Omental fat pad (tissue), 4 donors: ENCODE data around the gene KNTC1. TPM values are rescaled to one million over a fixed set of nuclear protein-coding genes. Genes with fewer than 3 reads are reported as not detected.

ENCODE experiments used
- ATAC-seq: fragments of 150-250 bp; one replicate; pipeline ENCODE4 v1.9.1; 2016; ENCODE audit warnings: mild to moderate bottlenecking, moderate library complexity; ENCODE audit not compliant: low FRiP score
- DNase-seq: peaks from one replicate; pipeline ENCODE4 v3.0.0-alpha.2; 2019; ENCODE audit warnings: low spot score
- total RNA-seq, 4 donors: library from RNA; depleted of rRNA; stranded (reverse); fragments of >200 nt; gene quantifications; one replicate each; pipeline ENCODE4 v1.1.0, GENCODE V29; 2016
- TF ChIP-seq, protein P1 (sequence below), 3 donors: fragments of 450-650 bp; IDR thresholded peaks; one replicate each; pipeline ENCODE4 v1.5.1; 2016 to 2017; ENCODE audit warnings: antibody characterized with exemption in 3 of 3, mild to moderate bottlenecking in 3 of 3, moderate library complexity in 2 of 3

Gene KNTC1
- total RNA-seq, 4 donors from 2014 or later: 7.4 to 24.4 (median 11.9) TPM

DNA sequence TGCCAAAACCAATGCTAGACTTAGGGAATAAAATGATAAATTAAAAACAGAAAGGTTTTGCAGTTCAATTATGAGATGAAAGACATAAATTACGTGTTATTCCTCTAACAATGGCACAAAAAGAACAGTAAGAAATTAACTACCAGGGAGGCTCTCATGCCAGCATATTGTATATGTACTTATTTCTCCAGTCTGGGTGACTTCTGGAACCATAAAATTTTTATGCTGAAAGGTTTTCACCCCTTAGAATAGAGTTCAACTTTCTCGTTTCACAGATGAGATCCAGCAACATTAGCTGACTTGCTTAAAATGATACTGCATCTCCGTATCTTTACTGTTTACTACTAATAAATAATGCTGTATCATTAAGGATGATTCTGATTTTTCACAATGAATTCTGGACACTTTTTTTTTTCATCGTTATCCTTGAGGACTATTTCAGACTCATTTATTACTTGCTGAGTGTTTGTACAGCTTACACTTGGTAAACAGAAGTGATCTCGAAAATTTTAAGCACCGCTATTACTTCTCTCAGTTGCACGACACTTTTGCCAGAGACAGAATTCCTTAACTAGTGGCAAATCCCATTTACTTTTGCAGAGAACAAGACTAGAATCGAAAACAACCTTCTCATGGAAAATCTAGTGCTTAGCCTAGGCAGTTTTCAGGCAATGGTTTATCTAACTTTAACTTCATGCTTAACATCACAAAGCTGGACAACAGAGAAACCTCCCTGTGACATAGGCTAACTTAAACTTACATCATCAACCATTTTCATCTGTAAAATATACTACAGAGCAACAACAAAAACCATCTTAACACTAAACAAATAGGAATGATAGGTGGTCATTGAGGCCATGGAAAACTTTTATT, 3.0 kb upstream of the KNTC1 start:
- DNase-seq (no peak), ATAC-seq (no peak)
- TF ChIP-seq, protein P1, sequence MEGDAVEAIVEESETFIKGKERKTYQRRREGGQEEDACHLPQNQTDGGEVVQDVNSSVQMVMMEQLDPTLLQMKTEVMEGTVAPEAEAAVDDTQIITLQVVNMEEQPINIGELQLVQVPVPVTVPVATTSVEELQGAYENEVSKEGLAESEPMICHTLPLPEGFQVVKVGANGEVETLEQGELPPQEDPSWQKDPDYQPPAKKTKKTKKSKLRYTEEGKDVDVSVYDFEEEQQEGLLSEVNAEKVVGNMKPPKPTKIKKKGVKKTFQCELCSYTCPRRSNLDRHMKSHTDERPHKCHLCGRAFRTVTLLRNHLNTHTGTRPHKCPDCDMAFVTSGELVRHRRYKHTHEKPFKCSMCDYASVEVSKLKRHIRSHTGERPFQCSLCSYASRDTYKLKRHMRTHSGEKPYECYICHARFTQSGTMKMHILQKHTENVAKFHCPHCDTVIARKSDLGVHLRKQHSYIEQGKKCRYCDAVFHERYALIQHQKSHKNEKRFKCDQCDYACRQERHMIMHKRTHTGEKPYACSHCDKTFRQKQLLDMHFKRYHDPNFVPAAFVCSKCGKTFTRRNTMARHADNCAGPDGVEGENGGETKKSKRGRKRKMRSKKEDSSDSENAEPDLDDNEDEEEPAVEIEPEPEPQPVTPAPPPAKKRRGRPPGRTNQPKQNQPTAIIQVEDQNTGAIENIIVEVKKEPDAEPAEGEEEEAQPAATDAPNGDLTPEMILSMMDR (IDR thresholded peaks at IDR 0.05): no peak

DNA sequence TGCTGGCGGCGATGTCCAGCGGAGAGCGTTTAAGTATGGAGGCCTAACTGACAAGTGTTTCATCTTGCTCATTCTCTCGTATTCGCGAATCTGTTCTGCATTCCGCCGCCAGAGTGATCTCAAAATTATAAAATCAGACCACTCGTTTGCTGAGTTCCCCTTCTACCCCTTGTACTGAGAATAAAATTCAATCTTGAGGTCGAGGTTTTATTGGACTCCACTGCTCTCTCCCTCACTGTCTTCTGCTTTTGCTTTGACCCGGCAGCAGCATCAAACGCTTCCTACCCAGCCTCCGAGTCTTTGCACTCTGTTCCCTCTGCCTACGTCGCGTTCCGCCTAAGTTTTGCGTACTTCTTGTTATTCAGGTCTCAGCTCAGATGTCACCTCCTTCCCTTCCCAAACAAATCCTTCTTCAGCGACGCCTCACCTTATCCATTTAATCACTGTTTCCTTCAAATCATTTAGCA, 462 bp downstream of the KNTC1 start:
- no peak for DNase-seq

DNA sequence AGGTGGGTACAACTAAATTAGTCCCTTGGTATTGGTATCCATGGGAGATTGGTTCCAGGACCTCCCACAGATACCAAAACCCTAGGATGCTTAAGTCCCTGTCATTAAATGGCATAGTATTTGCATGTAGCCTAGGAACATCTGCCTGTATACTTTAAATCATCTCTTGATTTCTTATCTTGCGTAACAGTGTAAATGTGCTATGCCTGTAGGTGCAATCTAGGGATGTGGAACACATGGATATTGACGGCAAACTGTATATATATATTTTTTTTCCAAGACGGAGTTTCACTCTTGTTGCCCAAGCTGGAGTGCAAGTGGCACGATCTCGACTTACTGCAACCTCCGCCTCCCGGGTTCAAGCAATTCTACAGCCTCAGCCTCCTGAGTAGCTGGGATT, 1.5 kb downstream of the KNTC1 start:
- ATAC-seq (no peak), DNase-seq (no peak)
- TF ChIP-seq, protein P1 (IDR thresholded peaks at IDR 0.05): no peak

More for the DNA sequence above, 462 bp downstream of the KNTC1 start:
- TF ChIP-seq, protein P1 (IDR thresholded peaks at IDR 0.05): no peak
- ATAC-seq: no peak

DNA sequence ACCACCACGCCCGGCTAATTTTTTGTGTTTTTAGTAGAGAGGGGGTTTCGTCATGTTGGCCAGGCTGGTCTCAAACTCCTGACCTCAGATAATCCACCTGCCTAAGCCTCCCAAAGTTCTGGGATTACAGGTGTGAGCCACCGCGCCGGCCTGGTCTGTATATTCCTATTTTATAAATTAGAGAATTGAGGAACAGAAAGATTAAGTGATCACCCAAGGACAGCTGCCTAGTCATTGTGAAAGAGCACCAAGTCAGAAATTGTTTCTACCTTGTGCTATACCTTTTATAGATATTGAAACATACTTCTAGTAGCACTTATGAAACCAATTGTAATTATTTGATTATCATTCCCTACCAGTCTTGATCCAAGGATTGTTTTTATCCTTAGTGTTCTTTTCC, 1.9 kb downstream of the KNTC1 start:
- ATAC-seq (no peak), DNase-seq (no peak)
- TF ChIP-seq, protein P1 (IDR thresholded peaks at IDR 0.05): no peak

GRCh38 chr12:122533856-122534255, 6.8 kb downstream of the KNTC1 start:
- DNase-seq: no peak
- TF ChIP-seq, protein P1 (IDR thresholded peaks at IDR 0.05): no peak
- no peak for ATAC-seq

- DNase-seq: no peak
- TF ChIP-seq, protein P1 (IDR thresholded peaks at IDR 0.05): no peak
- ATAC-seq: no peak
These were observed 10.0 kb downstream of the KNTC1 start for GRCh38 chr12:122537021-122537420.

GRCh38 chr12:122538496-122538895, 11.4 kb downstream of the KNTC1 start:
- DNase-seq: no peak
- TF ChIP-seq, protein P1 (IDR thresholded peaks at IDR 0.05): no peak
- no peak for ATAC-seq
